Right kidney (tissue), 1 donor: ENCODE measurements around the gene KAT6B.
A peak's percentile ranks its signal among the peaks of the same experiment; 100 is the strongest.

Experiments
- DNase-seq: peaks from one replicate; pipeline ENCODE4 v3.0.0-alpha.2; 2016

Gene KAT6B

GRCh38 chr10:74822521-74823089 is 3.8 kb upstream of the KAT6B start:
- DNase-seq, result no peak

GRCh38 chr10:74823791-74824183 is 2.6 kb upstream of the KAT6B start:
- no peak for DNase-seq

- peak; percentile 67 for DNase-seq
Observed at GRCh38 chr10:74824184-74824899, 2.1 kb upstream of the KAT6B start.

- DNase-seq, result peak; percentile 85
Observed at GRCh38 chr10:74824900-74825370, 1.5 kb upstream of the KAT6B start.

GRCh38 chr10:74825371-74826141 is 844 bp upstream of the KAT6B start:
- peak; percentile 89 for DNase-seq

- DNase-seq, result peak; percentile 56
Observed at GRCh38 chr10:74827045-74827441, 643 bp downstream of the KAT6B start.

GRCh38 chr10:74827694-74828093 is 1.3 kb downstream of the KAT6B start:
- no peak for DNase-seq

GRCh38 chr10:74828946-74829345 is 2.5 kb downstream of the KAT6B start:
- DNase-seq, result no peak

- DNase-seq, result no peak
Observed at GRCh38 chr10:74831518-74832120, 5.2 kb downstream of the KAT6B start.

GRCh38 chr10:74835963-74836362 is 9.6 kb downstream of the KAT6B start:
- DNase-seq, result no peak

GRCh38 chr10:74836877-74837276 is 10.5 kb downstream of the KAT6B start:
- no peak for DNase-seq

GRCh38 chr10:74837743-74838142 is 11.3 kb downstream of the KAT6B start:
- DNase-seq, result no peak

GRCh38 chr10:74839708-74840107 is 13.3 kb downstream of the KAT6B start:
- DNase-seq, result no peak

GRCh38 chr10:74841265-74841973 is 15.0 kb downstream of the KAT6B start:
- DNase-seq, result no peak

GRCh38 chr10:74842301-74842954 is 16.0 kb downstream of the KAT6B start:
- DNase-seq, result no peak

- no peak for DNase-seq
Observed at GRCh38 chr10:74846958-74847357, 20.6 kb downstream of the KAT6B start.

- DNase-seq, result no peak
Observed at GRCh38 chr10:74851831-74852230, 25.4 kb downstream of the KAT6B start.

GRCh38 chr10:74852381-74852780 is 26.0 kb downstream of the KAT6B start:
- no peak for DNase-seq

- DNase-seq, result no peak
Observed at GRCh38 chr10:74854610-74855009, 28.2 kb downstream of the KAT6B start.

GRCh38 chr10:74855027-74855426 is 28.6 kb downstream of the KAT6B start:
- no peak for DNase-seq

GRCh38 chr10:74855439-74855838 is 29.0 kb downstream of the KAT6B start:
- no peak for DNase-seq

GRCh38 chr10:74856940-74857339 is 30.5 kb downstream of the KAT6B start:
- no peak for DNase-seq
